Neural cell (in vitro differentiated cells): ENCODE results near the gene PBX2. TPM values are rescaled to one million over a fixed set of nuclear protein-coding genes. Genes with fewer than 3 reads are reported as not detected.

Source experiments
- H2AFZ ChIP-seq: fragments of 200-600, 300-800 bp; sonication (generic), shearing (Covaris generic); 2 replicates; pipeline ENCODE4 v1.6.0; 2014; ENCODE audit warnings: low read depth, mild to moderate bottlenecking, antibody characterized with exemption, low read length, moderate library complexity
- H3F3A ChIP-seq: fragments of 200-600 bp; shearing (Covaris generic); 2 replicates; pipeline ENCODE4 v1.6.1; 2016; ENCODE audit warnings: mild to moderate bottlenecking, moderate library complexity, mixed read lengths, antibody characterized with exemption, low read length; ENCODE audit not compliant: insufficient read depth, poor library complexity, severe bottlenecking
- H3K27ac ChIP-seq: fragments of 200-600, 300-800 bp; sonication (generic), shearing (Covaris generic); 2 replicates; pipeline ENCODE4 v1.5.1; 2014; ENCODE audit warnings: mild to moderate bottlenecking, low read length, moderate library complexity
- H3K27me3 ChIP-seq: fragments of 300-800, 200-600 bp; sonication (generic), shearing (Covaris generic); 2 replicates; pipeline ENCODE4 v1.6.0; 2014; ENCODE audit warnings: mild to moderate bottlenecking, low read depth, low read length, moderate library complexity; ENCODE audit not compliant: insufficient read depth
- H3K36me3 ChIP-seq: fragments of 300-800, 200-600 bp; sonication (generic), shearing (Covaris generic); 2 replicates; pipeline ENCODE4 v1.5.1; 2014; ENCODE audit warnings: mild to moderate bottlenecking, antibody characterized with exemption, low read length, moderate library complexity; ENCODE audit not compliant: insufficient read depth
- H3K4me2 ChIP-seq: fragments of 300-800, 200-600 bp; sonication (generic), shearing (Covaris generic); 2 replicates; pipeline ENCODE4 v1.6.0; 2014; ENCODE audit warnings: mild to moderate bottlenecking, low read length
- H3K4me3 ChIP-seq: fragments of 300-800, 200-600 bp; sonication (generic), shearing (Covaris generic); 2 replicates; pipeline ENCODE4 v1.5.1; 2014; ENCODE audit warnings: mild to moderate bottlenecking, low read length, moderate library complexity
- H3K79me2 ChIP-seq: fragments of 200-600 bp; shearing (Covaris generic); replicated peaks from 2 replicates; pipeline ENCODE4 v1.6.0; 2014; ENCODE audit warnings: mild to moderate bottlenecking, low read length, moderate library complexity; ENCODE audit not compliant: insufficient read depth
- H3K9ac ChIP-seq: fragments of 300-800, 200-600 bp; sonication (generic), shearing (Covaris generic); 2 replicates; pipeline ENCODE4 v1.6.1; 2016; ENCODE audit warnings: mild to moderate bottlenecking, low read length, mixed read lengths
- H3K9me2 ChIP-seq: fragments of 200-600 bp; shearing (Covaris generic); 2 replicates; pipeline ENCODE4 v1.6.1; 2016; ENCODE audit warnings: mild to moderate bottlenecking, low read length, mixed read lengths; ENCODE audit not compliant: insufficient read depth
- H3K9me3 ChIP-seq: fragments of 200-600, 300-800 bp; sonication (generic), shearing (Covaris generic); 2 replicates; pipeline ENCODE4 v1.6.1; 2016; ENCODE audit warnings: mild to moderate bottlenecking, mixed run types, low read length, moderate library complexity, mixed read lengths
- H4K20me1 ChIP-seq: fragments of 200-600 bp; shearing (Covaris generic); 2 replicates; pipeline ENCODE4 v1.6.1; 2016; ENCODE audit warnings: mild to moderate bottlenecking, mixed run types; ENCODE audit not compliant: insufficient read depth
- EP300 ChIP-seq: fragments of 450-650 bp; conservative IDR thresholded peaks from 2 replicates; pipeline ENCODE4 v1.6.1; 2014; ENCODE audit warnings: antibody characterized with exemption, mild to moderate bottlenecking, moderate library complexity; ENCODE audit not compliant: poor library complexity, severe bottlenecking
- EZH2 ChIP-seq: fragments of 200-600, 300-800 bp; shearing (Covaris generic), sonication (generic); IDR thresholded peaks from 2 replicates; pipeline ENCODE4 v1.6.1; 2014; ENCODE audit warnings: antibody characterized with exemption, low read length, borderline replicate concordance, mild to moderate bottlenecking; ENCODE audit not compliant: insufficient read depth, poor library complexity, severe bottlenecking
- MXI1 ChIP-seq: fragments of 450-650 bp; conservative IDR thresholded peaks from 2 replicates; pipeline ENCODE4 v1.6.1; 2014; ENCODE audit warnings: antibody characterized with exemption, mild to moderate bottlenecking; ENCODE audit not compliant: poor library complexity, severe bottlenecking
- POLR2AphosphoS5 ChIP-seq: IDR thresholded peaks from 2 replicates; pipeline ENCODE4 v1.6.1; 2012
- RAD21 ChIP-seq: fragments of 450-650 bp; conservative IDR thresholded peaks from 2 replicates; pipeline ENCODE4 v1.6.1; 2014; ENCODE audit warnings: antibody characterized with exemption, mild to moderate bottlenecking, moderate library complexity
- SMC3 ChIP-seq: fragments of 450-650 bp; conservative IDR thresholded peaks from 2 replicates; pipeline ENCODE4 v1.6.1; 2014; ENCODE audit warnings: antibody characterized with exemption, mild to moderate bottlenecking, moderate library complexity; ENCODE audit not compliant: poor library complexity
- TAF1 ChIP-seq: IDR thresholded peaks from 2 replicates; pipeline ENCODE4 v1.6.1; 2012; ENCODE audit warnings: low read depth
- polyA plus RNA-seq: library from polyadenylated mRNA; depleted of rRNA; stranded (reverse); fragments of >200 nt; gene quantifications from 2 replicates; pipeline ENCODE4 v1.2.3, GENCODE V29; 2014
- TF ChIP-seq, protein P1 (sequence below): fragments of 450-650 bp; IDR thresholded peaks from 2 replicates; pipeline ENCODE4 v1.5.1; 2014; ENCODE audit warnings: antibody characterized with exemption, mild to moderate bottlenecking, moderate library complexity; ENCODE audit not compliant: poor library complexity, severe bottlenecking
- TF ChIP-seq, protein P2 (sequence below): IDR thresholded peaks from 2 replicates; pipeline ENCODE4 v1.6.1; 2012; ENCODE audit warnings: borderline replicate concordance

PBX2 gene
- polyA plus RNA-seq, 1 donor from 2014 or later = 53.2 TPM

DNA sequence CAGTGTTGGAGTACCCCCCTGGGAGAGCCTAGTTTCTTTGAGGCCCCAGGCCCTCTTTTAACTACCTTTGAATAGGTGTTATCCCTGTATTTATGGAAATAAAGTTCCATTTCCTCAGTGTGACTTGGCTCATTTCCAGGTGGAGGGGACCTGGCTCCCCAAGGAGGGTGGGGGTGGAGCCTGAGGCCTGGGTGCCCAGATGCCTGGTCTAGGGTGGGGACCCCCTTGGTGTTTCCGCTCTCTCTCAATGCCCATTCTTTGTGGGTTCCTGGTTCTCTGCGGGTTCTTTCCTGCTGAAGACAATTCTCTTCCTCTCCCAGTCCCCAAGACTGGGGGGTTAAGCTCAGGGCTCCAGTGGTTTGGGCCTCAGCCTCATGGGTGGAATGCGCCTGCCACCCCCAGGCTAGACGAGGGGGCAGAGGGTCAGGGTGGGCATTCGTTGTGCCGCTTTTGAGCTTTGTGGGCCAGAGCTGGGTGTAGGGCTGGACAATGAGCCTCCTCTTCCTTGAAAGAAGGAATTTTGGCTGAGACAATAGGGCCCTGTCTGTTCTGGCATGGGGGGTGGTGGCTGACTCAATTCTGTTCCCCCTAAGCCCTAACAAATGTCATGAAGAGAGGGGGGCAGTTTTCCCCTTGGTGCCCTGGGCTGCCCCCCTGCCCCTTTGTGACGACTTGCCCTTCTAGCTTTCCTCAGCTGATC is 26.3 kb downstream of the PBX2 start:
- no peak overlapping the region for H3K9ac ChIP-seq
- no peak overlapping the region for H3K4me3 ChIP-seq
- H3K9me3 ChIP-seq = no peaks in the 10 kb centered on the region
- H3K27ac ChIP-seq = no peak overlapping the region
- H3K27me3 ChIP-seq = no peaks in the 10 kb centered on the region
- no peaks in the 10 kb centered on the region for H3K9me2 ChIP-seq
- no peak overlapping the region for H3K4me2 ChIP-seq
- no peaks in the 10 kb centered on the region for H3K36me3 ChIP-seq
- TF ChIP-seq RAD21 (no peak), POLR2AphosphoS5 (peak; percentile 10)
- H4K20me1 ChIP-seq = no peaks in the 10 kb centered on the region
- no peaks in the 10 kb centered on the region for H3K79me2 ChIP-seq
- H2AFZ ChIP-seq = no peak overlapping the region
- H3F3A ChIP-seq = no peaks in the 10 kb centered on the region

DNA sequence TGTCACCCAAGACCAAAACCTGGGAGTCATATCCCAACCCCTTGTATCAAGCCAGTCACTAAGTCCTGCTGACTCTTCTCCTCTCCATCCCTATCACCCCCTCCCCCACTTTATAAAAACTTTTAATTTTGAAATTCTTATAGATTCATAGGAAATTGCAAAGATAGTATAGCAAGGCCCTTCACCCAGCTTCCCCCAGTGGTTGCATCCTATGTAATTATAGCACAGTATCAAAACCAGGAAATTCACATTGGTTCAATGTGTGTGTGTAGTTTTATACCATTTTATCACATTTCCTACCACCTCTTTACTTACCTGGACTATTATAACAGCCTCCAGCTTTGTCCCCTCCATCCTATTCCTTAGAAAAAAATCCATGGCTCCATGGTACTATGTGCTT is 31.9 kb downstream of the PBX2 start:
- H3K9me2 ChIP-seq = no peaks in the 10 kb centered on the region
- no peaks in the 10 kb centered on the region for H3K9me3 ChIP-seq
- peaks cover 9% of the 10 kb centered on the region for H3K79me2 ChIP-seq
- no peaks in the 10 kb centered on the region for H4K20me1 ChIP-seq
- H3K4me3 ChIP-seq = no peak overlapping the region
- no peaks in the 10 kb centered on the region for H3K27me3 ChIP-seq
- no peak overlapping the region for H3K27ac ChIP-seq
- no peak overlapping the region for H2AFZ ChIP-seq
- no peak overlapping the region for H3K4me2 ChIP-seq
- H3F3A ChIP-seq = no peaks in the 10 kb centered on the region
- no peaks in the 10 kb centered on the region for H3K36me3 ChIP-seq
- TF ChIP-seq, protein P1, sequence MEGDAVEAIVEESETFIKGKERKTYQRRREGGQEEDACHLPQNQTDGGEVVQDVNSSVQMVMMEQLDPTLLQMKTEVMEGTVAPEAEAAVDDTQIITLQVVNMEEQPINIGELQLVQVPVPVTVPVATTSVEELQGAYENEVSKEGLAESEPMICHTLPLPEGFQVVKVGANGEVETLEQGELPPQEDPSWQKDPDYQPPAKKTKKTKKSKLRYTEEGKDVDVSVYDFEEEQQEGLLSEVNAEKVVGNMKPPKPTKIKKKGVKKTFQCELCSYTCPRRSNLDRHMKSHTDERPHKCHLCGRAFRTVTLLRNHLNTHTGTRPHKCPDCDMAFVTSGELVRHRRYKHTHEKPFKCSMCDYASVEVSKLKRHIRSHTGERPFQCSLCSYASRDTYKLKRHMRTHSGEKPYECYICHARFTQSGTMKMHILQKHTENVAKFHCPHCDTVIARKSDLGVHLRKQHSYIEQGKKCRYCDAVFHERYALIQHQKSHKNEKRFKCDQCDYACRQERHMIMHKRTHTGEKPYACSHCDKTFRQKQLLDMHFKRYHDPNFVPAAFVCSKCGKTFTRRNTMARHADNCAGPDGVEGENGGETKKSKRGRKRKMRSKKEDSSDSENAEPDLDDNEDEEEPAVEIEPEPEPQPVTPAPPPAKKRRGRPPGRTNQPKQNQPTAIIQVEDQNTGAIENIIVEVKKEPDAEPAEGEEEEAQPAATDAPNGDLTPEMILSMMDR = no peak
- TF ChIP-seq SMC3 = no peak
- TF ChIP-seq RAD21 = no peak
- TF ChIP-seq MXI1 = no peak
- TF ChIP-seq, protein P2, sequence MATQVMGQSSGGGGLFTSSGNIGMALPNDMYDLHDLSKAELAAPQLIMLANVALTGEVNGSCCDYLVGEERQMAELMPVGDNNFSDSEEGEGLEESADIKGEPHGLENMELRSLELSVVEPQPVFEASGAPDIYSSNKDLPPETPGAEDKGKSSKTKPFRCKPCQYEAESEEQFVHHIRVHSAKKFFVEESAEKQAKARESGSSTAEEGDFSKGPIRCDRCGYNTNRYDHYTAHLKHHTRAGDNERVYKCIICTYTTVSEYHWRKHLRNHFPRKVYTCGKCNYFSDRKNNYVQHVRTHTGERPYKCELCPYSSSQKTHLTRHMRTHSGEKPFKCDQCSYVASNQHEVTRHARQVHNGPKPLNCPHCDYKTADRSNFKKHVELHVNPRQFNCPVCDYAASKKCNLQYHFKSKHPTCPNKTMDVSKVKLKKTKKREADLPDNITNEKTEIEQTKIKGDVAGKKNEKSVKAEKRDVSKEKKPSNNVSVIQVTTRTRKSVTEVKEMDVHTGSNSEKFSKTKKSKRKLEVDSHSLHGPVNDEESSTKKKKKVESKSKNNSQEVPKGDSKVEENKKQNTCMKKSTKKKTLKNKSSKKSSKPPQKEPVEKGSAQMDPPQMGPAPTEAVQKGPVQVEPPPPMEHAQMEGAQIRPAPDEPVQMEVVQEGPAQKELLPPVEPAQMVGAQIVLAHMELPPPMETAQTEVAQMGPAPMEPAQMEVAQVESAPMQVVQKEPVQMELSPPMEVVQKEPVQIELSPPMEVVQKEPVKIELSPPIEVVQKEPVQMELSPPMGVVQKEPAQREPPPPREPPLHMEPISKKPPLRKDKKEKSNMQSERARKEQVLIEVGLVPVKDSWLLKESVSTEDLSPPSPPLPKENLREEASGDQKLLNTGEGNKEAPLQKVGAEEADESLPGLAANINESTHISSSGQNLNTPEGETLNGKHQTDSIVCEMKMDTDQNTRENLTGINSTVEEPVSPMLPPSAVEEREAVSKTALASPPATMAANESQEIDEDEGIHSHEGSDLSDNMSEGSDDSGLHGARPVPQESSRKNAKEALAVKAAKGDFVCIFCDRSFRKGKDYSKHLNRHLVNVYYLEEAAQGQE = no peak
- no peak overlapping the region for H3K9ac ChIP-seq

DNA sequence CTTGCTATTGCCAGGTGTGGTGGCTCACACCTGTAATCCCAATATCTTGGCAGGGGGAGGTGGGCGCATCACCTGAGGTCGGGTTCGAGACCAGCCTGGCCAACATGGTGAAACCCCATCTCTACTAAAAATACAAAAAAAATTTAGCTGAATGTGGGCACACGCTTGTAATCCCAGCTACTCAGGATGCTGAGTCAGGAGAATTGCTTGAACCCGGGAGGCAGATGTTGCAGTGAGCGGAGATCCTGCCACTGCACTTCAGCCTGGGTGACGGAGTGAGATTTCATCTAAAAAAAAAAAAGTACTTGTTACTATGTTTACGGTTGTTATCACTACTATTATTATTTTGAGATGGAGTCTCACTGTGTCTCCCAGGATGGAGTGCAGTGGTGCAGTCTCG is 33.1 kb downstream of the PBX2 start:
- no peaks in the 10 kb centered on the region for H3K9me3 ChIP-seq
- no peak overlapping the region for H3K4me3 ChIP-seq
- H3K27ac ChIP-seq = no peak overlapping the region
- H3K36me3 ChIP-seq = no peaks in the 10 kb centered on the region
- no peak for TF ChIP-seq EP300
- TF ChIP-seq, protein P2 = no peak
- TF ChIP-seq SMC3 = no peak
- no peak for TF ChIP-seq RAD21
- no peak for TF ChIP-seq POLR2AphosphoS5
- no peak for TF ChIP-seq TAF1
- TF ChIP-seq MXI1 = no peak
- no peak for TF ChIP-seq EZH2
- TF ChIP-seq, protein P1 = no peak
- peaks cover 7% of the 10 kb centered on the region for H3K27me3 ChIP-seq
- H3K9ac ChIP-seq = no peak overlapping the region
- H3K4me2 ChIP-seq = no peak overlapping the region
- no peaks in the 10 kb centered on the region for H3F3A ChIP-seq
- H2AFZ ChIP-seq = no peak overlapping the region
- H4K20me1 ChIP-seq = no peaks in the 10 kb centered on the region
- peaks cover 9% of the 10 kb centered on the region for H3K79me2 ChIP-seq
- no peaks in the 10 kb centered on the region for H3K9me2 ChIP-seq
